Jurkat, Clone E6-1 (cell line): ENCODE results near the gene PAF1.

Experiments
- DNase-seq: peaks from one replicate; pipeline ENCODE4 v3.0.0-alpha.2; 2011; ENCODE audit warnings: low read depth, low spot score
- H3K4me3 ChIP-seq: 2 replicates; pipeline ENCODE4 v1.5.1; 2011; ENCODE audit warnings: mild to moderate bottlenecking, low read length, control low read depth, moderate library complexity

The PAF1 gene

GRCh38 chr19:39420769-39421168 lies 29.9 kb upstream of the PAF1 start:
- H3K4me3 ChIP-seq = no peak overlapping the region
- no peak for DNase-seq

- DNase-seq = no peak
- H3K4me3 ChIP-seq = no peak overlapping the region
Observed at GRCh38 chr19:39419003-39419402, 28.1 kb upstream of the PAF1 start.

GRCh38 chr19:39417463-39418181 lies 26.7 kb upstream of the PAF1 start:
- no peak overlapping the region for H3K4me3 ChIP-seq
- no peak for DNase-seq

- no peak overlapping the region for H3K4me3 ChIP-seq
- no peak for DNase-seq
Observed at GRCh38 chr19:39416152-39417120, 25.5 kb upstream of the PAF1 start.

GRCh38 chr19:39415111-39416046 lies 24.5 kb upstream of the PAF1 start:
- H3K4me3 ChIP-seq = no peak overlapping the region
- no peak for DNase-seq

GRCh38 chr19:39413911-39414608 lies 23.2 kb upstream of the PAF1 start:
- H3K4me3 ChIP-seq = peak overlapping the region; percentile 91
- no peak for DNase-seq

- no peak for DNase-seq
Observed at GRCh38 chr19:39413272-39413910, 22.5 kb upstream of the PAF1 start.

GRCh38 chr19:39412867-39413271 lies 22.0 kb upstream of the PAF1 start:
- no peak for DNase-seq

More at GRCh38 chr19:39413272-39413910, 22.5 kb upstream of the PAF1 start:
- peak overlapping the region; percentile 91 for H3K4me3 ChIP-seq

GRCh38 chr19:39412100-39412866 lies 21.4 kb upstream of the PAF1 start, which contains the start of gene PLEKHG2:
Gene PLEKHG2, plus strand, starts transcription at chr19:39412669. Its CDS starts 1,418 bp downstream, at chr19:39414087.
- H3K4me3 ChIP-seq = peak within 1 kb of the TSS; percentile 91
- DNase-seq = peak; percentile 100

More at GRCh38 chr19:39412867-39413271, 22.0 kb upstream of the PAF1 start:
- H3K4me3 ChIP-seq = peak overlapping the region; percentile 91

GRCh38 chr19:39411832-39412099 lies 20.9 kb upstream of the PAF1 start:
- H3K4me3 ChIP-seq = peak overlapping the region; percentile 44
- DNase-seq = peak; percentile 85

GRCh38 chr19:39411081-39411831 lies 20.4 kb upstream of the PAF1 start:
- no peak for DNase-seq
- H3K4me3 ChIP-seq = peak overlapping the region; percentile 44

- DNase-seq = no peak
- H3K4me3 ChIP-seq = peak overlapping the region; percentile 75; the same call in 1 of the 2 replicates
Observed at GRCh38 chr19:39410831-39411080, 19.9 kb upstream of the PAF1 start.

GRCh38 chr19:39410017-39410830 lies 19.3 kb upstream of the PAF1 start:
- no peak for DNase-seq
- H3K4me3 ChIP-seq = peak overlapping the region; percentile 75

- DNase-seq = peak; percentile 45
Observed at GRCh38 chr19:39409208-39410016, 18.5 kb upstream of the PAF1 start.

GRCh38 chr19:39408392-39409207 lies 17.7 kb upstream of the PAF1 start:
- no peak for DNase-seq

More at GRCh38 chr19:39409208-39410016, 18.5 kb upstream of the PAF1 start:
- H3K4me3 ChIP-seq = peak overlapping the region; percentile 75

More at GRCh38 chr19:39408392-39409207, 17.7 kb upstream of the PAF1 start:
- H3K4me3 ChIP-seq = no peak overlapping the region; the same call in 1 of the 2 replicates
